Effector CD4-positive, alpha-beta T cell (primary cell): Measurements from ENCODE around the gene ZRANB1.

Source experiments
- DNase-seq: peaks from one replicate; pipeline ENCODE4 v3.0.0-alpha.2; 2020

ZRANB1 gene

DNA sequence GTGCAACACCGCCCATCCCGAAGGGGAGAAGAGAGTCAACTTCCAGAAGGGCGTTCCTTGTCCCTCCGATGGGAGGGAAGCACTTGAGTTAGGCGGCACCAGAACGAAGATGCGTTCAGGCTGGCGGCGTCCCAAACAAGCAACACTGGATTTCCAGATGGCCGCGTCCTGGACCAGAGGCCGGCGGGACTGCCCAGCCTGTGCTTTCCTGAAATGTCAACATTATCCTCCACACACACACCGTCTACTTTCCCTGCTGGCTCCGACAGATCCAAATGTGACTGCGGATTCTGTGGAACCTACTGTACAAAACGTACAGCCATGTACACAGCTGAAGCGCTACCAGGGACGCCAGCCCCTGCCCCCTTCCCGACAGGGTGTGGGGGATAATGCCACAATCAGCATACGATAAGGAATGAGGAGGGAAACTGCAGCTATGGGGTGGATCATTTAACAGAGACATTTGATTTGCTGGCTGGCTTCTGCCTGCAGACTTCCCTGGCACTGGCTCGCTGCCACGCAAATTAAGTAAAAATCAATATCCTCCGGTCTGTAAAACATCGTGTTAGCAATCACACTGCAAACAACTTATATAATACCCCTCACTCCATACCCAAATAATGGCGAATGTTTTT, 82.1 kb downstream of the ZRANB1 start:
- DNase-seq = no peak

GRCh38 chr10:125024497-125025234, 82.7 kb downstream of the ZRANB1 start:
- DNase-seq = no peak

DNA sequence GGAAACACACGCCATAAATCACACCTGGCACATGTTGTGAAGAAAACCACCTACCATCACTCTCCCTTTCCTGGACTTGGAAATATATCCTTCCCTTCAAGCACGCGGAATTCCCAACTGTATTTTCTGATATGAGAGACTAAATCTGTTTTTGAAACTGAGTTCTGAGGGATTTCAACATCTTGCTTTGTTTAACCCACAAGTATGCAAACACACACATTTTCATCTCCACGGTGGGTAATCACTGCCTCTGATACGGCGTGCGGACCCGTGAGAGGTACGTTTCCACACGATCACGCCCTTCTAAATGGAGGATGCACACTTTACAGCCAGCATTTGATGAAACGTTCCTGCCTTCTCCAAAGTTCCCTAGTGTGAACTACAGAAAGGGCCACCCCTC, 83.4 kb downstream of the ZRANB1 start:
- DNase-seq = no peak

DNA sequence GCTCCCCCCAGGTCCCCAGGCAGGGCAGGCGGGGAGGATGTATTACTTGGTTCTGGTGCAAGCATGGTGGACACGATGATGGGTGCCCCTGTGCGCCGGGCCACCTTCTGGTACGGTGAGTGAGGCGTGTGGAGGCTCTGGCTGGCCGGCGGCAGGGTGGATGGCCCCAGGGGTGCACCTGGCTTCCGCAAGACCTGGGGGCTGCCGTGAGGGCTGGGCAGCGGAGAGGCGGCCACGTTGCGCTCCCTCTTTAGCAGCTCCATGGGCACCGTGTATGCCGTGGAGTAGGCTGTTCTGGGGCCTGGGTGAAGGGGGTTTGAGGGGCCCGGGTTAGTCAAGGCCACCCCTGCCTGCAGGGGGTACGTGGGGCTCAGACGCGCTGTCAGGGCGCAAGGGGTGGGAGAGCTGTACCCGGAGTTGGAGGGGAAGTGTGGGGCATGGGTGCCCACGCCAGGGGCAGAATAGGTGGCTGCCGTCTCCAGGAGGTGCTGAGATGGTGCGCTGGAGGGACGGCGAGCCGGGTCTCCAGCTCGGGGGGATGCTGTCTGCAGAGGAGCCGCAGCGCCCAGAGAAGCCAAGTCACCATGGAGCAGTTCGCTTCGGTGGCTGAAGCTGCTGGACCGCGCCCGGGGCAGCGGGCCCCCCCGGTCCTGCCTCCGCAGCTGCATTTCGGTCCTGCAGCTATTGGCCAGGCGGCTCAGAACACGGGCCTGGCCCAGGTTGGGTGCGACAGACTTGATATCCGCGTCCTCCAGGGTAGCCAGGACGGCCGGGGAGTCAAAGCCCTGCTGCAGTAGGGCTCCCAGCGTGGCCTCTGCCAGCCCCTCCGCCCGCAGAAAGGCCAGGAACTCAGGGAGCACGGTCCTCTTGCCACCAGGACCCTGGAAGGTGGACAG, 84.4 kb downstream of the ZRANB1 start:
- DNase-seq = no peak

DNA sequence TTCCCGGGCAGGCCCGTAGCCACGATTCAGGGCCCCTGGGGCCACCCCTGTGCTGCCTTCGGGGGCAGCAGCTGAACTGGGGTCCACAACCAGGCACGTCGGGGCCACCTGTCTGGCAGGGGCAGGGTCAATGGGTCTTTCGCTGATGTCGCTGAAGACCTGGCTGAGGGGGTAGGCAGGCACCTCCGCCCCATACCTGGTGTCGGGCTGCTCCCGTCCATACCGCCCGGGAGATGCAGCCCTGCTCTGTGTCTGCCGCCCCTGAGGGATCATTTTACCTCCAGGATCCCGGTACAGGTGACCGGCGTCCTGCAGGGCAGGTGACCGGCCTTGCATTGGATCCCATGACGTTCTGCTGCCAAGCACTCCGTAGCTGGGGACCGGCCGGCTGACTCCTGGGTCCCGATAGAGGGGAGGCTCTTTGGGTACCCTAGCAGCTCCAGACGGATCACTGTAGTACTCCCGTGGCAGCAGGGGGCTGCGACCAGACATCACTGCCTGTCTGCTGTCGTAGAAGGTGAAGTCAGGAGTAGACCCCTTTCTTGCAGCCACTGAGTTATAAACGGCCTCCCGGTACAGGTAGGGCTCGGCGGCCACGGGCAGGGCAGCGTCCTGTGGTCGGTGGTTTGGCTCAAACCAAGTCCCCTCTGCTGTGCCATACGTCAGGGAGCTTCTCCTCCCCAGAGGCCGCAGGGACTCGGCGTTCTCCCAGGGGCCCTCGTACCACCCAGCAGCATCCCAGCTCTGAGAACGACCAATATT, 85.2 kb downstream of the ZRANB1 start:
- DNase-seq = no peak

- no peak for DNase-seq
Measured at GRCh38 chr10:125027871-125028869, 86.2 kb downstream of the ZRANB1 start.

GRCh38 chr10:125029584-125030242, 87.8 kb downstream of the ZRANB1 start:
- DNase-seq = no peak

DNA sequence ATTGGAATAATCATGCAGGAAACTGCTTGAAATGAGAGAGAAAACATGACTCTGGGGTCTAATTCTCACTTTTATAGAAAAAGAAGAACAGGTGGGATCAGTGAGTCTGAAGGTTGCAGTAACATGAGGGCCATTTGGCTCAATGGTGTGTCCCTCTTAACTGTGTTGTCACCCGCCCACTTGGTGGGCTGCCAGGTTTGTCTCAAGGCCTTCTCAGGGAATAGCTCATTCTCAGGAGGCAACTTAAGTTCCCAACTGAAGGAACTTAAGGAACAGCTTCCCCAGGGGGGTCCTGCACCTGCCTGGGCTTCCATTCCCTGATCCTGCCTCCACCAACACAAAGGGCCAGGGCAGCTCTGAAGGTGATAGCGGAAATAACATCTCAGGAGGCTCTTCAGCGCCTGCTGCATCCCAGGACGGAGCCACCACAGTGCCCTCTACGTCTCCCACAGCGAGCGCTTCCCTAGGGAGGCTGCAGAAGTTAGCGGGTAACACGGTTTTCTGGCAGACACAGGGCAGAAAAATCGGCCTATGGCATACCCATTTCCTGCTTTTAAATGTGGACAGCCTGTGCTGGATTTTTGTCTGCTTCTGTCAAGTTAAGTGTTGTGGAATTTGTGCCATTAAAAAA, 88.8 kb downstream of the ZRANB1 start:
- DNase-seq = no peak

DNA sequence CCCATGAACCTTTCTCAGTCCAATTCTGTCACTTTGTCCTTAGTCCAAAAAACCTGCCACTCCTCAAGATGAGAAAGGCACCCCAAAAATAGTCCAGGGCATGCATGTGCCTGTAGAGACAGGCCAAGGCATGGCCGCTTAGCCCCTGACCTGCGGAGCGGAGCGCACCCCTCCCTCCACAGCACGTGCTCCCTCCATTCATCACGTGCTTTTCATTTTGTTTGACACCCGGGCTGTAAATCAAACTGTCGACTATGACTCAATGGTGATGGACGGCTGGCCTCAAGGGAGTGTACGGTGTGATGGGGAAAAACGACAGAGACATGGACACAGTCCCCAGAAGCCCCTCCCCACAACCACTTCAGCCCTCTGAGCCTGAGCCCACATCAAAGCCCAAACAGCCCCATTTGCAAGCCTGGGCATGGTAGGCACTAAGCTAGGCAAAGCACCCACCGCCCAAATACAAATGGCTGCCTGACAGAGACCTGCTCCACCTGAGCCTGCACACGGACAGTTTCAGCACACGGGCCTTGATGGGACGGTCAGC, 90.6 kb downstream of the ZRANB1 start:
- no peak for DNase-seq

GRCh38 chr10:125033146-125033924, 91.4 kb downstream of the ZRANB1 start:
- DNase-seq = no peak

GRCh38 chr10:125034675-125035074, 92.8 kb downstream of the ZRANB1 start:
- DNase-seq = no peak

DNA sequence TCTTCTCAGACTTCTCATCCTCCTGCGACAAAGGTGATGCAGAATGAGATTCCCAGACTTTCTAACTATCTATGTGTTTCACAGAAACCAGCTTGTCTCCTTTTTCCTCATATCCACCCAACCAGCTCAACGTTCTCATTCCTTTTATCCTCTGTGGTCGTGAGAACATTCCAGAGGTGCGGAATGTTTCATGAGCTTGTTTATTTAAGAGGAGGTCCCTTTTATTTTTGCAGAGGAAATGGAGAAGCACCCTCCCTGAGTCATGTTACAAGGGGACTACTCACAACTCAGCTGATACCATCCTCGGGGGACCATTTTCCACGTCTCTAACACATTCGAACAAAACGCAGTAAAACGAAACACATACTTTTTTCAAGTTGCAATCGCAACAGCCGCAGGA, 93.2 kb downstream of the ZRANB1 start:
- no peak for DNase-seq

- no peak for DNase-seq
Measured at GRCh38 chr10:125035588-125036295, 93.8 kb downstream of the ZRANB1 start.

DNA sequence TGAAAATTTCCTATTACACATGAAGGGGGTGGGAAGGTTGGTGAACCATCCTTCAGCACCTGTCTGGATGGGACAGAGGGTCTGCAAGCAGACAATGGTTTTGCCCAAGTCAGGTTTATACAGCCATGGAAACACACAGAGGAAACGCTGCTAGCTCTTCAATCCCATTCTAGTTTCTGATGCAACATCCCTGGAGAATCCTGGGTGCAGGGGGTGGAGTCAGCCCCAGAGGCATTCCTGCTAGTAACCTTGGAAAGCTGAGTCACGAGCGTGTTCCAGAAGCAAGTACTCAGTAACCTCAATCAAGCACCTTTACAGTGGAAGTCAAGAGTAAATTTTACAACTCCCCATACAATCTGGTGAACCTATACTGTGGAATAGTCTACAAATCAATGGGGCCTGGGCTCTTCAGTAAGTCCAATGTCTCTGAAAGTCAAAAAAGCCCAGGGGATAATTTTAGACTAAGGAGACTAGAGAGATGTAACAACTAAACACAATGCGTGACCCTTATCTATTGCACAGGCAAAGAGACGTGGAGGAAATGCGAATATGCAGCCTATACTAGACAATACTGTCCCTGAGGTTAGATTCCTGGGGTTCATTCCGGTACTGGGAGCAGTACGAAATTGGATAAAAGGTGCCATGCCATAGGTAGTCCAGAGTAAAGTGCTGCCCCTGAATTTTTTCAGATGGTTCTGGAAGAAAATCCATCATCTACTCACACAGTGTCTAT, 95.4 kb downstream of the ZRANB1 start:
- no peak for DNase-seq
